ENCODE measurements around the gene SMARCA2.

SMARCA2 gene

DNA sequence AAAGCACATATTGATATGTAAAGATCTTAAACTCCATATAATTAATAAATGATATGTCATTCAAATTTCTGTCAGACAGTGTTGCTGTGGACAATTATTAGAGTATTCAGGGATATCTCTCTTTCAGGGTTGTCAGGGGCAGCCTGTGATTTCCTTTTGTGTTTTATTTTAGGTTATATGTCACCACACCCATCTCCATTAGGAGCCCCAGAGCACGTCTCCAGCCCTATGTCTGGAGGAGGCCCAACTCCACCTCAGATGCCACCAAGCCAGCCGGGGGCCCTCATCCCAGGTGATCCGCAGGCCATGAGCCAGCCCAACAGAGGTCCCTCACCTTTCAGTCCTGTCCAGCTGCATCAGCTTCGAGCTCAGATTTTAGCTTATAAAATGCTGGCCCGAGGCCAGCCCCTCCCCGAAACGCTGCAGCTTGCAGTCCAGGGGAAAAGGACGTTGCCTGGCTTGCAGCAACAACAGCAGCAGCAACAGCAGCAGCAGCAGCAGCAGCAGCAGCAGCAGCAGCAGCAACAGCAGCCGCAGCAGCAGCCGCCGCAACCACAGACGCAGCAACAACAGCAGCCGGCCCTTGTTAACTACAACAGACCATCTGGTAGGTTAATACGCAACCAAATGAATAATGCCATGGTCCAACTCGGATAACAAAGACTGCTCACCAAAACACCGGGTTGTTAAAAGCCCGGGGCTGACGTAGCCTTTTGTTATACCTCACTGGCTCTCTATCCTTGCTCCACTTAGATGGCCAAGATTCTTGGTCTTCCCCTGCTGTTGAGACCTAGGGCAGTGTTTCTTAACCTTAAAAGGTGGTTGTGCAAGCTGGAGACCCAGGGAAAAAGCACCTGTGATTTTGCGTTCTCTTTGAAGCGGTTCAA lies 24.4 kb downstream of the SMARCA2 start:
- DNase-seq (ENCODE audit: low read depth in 2 of 2), result no peak

DNA sequence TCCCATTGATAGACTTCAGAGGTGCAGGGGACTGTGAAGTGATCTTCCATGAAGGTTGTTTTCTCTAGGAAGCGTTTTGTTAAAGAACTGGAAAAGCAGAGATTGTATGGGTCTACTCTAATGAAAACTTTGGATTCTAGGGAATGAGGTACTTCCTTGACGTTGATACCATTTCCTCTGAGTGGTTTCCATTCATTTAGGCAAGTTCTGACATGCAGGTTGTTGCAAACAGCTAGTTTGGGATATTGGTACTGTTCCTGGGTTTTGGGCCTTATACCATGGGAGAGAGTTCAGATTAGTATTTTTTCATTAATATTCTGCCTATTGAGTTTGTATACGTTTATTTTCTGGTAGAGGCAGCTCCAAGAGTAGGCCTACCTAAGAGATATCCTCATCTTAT lies 25.7 kb downstream of the SMARCA2 start:
- DNase-seq (ENCODE audit: low read depth in 2 of 2), result no peak

DNA sequence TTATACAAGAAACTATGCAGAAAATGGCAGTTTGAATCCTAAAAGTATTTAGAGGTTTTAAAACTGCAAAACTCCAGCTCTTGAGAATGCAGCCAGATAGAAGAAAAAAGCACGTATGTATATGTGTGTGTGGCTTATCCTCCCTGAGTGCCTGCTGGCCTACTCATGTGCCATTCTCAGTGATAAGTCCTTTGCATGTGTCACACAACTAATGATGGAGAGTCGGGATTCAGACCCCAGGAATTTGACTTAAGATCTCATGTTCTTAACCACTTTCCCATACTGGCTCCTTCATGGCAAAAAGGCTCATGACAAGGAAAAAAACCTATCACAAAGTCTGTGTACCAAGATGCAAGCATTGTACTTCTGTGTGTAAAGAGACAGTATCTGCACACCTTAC lies 26.6 kb downstream of the SMARCA2 start:
- no peak for DNase-seq (ENCODE audit: low read depth in 2 of 2)

DNA sequence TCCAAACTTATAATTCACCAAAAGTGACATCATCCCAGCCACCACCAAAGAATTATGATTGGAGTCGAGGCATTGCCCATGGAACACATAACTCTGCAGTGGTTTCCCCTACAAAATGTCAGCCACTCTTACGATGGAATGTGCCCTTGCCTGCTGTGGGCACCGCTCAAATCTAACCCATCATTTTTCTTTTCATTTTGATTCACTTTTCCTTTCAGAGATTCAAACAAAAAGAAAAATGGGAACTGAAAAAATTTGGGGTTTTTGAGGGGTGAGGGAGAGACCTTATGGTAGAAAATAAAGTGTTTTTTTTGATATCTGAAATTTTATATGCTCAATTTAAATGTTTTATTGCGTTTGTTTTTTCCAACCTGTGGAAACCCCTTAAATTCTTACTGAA lies 28.1 kb downstream of the SMARCA2 start:
- DNase-seq (ENCODE audit: low read depth in 2 of 2), result no peak

DNA sequence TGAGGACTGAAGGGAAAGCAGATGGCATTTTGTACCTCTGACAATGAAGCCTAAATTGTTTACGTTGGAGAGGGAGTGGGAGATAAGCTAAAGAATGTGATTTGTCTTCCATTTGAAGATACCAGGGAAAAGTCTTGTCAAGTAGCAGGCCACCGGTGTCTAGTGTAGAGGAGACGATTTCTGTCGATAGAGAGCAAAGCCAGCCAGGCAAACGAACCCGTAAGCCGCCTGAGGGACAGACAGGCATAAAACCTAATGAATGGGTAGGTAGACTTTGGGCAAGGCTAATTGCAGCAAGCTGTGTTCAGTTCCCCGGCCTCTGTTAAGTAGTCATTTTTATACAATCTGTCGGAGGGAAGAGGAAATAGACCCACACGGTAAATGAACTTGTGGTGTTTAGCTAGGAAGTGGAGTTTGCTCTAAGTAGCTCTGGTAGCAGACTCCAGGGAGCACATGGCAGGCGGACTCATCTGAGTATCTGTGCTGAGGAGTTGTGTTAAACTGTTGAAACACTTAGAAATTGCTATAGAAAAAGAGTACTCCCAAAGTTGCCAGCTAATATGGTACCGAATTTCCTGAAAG lies 28.8 kb downstream of the SMARCA2 start:
- DNase-seq (ENCODE audit: low read depth in 2 of 2), result no peak

DNA sequence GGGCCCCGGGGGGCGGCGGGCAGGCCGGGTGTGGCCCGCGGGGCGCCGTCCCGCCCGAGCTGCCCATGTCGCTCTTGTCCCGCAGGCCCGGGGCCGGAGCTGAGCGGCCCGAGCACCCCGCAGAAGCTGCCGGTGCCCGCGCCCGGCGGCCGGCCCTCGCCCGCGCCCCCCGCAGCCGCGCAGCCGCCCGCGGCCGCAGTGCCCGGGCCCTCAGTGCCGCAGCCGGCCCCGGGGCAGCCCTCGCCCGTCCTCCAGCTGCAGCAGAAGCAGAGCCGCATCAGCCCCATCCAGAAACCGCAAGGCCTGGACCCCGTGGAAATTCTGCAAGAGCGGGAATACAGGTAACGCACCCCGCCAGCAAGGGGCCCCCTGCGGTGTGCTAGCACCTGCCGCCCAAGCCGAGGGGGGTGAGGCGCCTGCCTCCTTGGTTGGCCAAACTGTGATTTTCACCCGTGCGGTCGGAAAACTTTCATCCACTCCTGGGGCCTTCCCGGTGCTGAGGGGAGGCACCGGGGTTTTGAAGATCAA lies 32.1 kb downstream of the SMARCA2 start:
- no peak for DNase-seq (ENCODE audit: low read depth in 2 of 2)

DNA sequence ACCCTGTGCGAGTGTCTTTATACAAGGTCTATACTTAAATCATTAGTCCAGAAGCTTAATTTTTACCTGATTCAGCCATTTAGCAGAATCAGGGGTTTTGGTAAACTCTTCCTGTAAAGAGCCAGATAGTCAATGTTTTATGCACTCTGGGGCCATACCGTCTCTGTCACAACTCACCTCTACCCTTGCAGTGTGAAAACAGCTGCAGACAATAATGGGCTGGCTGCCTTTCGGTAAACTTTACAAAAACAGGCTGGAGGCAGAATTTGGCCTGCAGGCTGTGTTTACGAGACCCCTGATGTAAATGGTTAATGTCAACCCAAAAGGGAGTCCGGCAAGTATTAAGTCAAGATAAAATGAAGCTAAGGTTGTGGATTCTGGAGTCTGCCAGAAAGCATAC lies 32.8 kb downstream of the SMARCA2 start:
- DNase-seq (ENCODE audit: low read depth in 2 of 2), result no peak

DNA sequence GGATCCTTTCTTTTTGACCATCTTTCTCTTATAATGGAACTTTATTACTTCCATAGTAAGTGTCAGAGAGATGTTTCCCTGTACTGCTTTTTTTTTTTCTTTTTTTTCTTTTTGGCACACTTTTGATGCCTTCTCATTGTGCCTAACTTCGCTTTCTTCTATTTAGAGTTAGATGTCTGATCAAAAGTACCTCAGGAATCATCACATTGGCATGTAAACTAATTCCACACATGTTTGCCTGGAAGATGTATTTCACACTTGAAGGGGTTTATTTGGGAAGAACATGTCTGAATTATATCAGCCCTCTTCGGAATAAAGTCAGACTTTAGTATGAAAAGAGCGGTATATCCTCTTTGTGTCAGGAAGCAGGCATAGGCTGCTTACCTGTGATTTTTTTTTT lies 35.1 kb downstream of the SMARCA2 start:
- no peak for DNase-seq (ENCODE audit: low read depth in 2 of 2)

DNA sequence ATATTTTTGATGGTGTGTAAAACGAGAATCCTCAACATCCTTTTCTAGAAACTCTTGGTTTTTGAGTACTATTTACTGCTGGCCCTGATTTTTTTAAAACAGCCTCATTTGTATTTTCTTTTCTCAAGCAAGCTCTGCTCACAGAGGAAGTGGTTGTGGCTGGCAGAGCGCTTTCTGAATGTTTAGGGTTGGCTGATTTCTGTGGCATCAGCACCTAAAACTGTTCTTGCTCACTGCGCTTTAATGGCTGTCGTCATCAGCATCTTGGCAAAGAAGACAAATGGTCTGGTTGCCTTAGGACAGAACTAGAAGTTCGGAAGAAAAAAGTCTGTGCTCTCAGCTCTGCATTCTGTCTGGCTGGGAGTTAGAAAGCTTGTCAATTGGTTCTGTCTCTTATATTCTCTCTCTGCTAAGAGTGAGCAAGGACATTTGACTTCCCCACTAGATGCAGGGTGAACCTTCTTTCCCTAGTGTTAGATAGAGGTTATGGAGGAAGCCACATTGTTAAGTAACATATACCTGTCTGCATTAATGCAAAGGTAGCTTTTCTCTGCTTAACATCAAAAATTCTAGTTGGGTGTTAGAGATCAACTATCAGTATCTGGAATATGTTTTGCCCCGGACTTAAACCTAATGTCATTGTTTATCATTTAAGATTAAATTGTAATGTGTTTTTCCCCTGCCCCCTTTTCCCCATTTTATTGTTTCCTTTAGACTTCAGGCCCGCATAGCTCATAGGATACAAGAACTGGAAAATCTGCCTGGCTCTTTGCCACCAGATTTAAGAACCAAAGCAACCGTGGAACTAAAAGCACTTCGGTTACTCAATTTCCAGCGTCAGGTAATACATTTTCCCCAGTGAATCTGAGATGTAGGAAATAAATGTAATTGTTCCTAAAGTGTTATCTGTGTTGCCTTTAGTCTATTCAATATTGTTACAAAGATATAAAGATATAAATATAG lies 39.0 kb downstream of the SMARCA2 start:
- peak; percentile 33 to 43 for DNase-seq (ENCODE audit: low read depth in 2 of 2)

DNA sequence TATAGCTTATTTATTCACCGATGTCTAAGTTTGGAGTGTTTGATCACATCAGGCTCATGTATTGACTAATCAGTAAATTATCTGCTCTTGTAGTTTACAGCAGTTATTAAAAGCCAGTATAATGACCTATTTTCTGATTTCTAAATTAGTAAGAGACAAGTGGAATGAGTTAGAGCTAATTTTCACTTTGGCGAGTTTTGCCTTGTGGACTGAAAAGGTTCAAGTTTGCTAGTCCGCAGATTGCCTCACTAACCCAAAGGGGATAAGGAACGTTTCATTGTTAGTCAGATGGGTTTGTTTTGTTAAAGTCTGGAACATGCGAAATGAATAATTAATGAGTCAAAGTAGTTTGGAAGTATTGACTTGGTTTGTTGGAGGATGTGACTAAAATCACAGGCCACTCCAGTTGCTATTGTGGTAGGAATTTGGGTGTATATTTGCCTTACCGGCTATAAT lies 40.1 kb downstream of the SMARCA2 start:
- no peak for DNase-seq (ENCODE audit: low read depth in 2 of 2)

DNA sequence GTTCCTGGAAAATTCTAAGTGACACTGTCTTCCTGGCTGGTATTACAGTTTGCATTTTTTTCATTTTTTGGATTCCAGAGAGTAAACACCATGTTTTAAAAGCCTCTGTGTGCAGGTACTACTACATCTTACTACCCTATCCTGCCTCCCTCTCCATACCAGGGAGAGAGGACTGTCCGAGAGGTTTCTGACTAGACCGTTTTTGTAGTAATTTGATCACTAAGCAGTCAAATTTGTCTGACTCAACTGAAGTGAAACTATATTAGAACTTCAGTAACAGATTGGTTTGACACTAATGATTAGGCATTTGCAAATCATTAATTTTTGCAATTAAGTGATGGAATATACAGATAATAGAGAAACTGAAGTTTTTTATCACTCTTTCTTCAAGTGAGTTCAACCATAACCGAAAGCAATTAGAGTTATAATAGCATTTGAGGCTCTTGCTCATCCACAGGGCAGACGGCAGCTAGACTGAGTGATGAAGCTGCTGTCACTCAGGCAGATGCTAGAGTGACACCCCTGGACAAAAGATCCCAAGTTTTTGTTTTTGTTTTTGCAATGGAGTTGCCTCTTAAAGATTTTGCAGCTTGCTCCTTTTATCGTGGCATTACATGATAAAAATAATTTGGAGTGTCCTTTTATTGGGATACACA lies 44.3 kb downstream of the SMARCA2 start:
- no peak for DNase-seq (ENCODE audit: low read depth in 2 of 2)

DNA sequence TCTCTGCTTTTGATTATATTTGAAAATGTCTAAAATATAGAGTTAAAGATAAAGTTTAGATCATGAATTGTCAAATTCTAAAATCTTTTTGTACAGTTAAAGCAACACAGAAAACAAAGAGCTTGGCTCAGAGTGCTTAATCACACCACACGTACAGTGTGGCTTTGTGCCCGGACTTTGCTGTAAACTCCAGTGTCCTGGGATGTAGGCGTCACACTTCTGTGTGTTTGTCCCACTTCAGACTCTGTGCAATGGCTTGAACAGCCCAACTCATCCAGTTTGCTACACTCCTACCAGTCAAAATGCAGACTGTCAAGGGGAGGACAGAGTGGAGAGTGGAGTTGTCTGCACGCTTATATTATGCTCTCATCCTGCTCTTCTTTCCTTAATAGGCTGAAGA lies 45.3 kb downstream of the SMARCA2 start:
- no peak for DNase-seq (ENCODE audit: low read depth in 2 of 2)

DNA sequence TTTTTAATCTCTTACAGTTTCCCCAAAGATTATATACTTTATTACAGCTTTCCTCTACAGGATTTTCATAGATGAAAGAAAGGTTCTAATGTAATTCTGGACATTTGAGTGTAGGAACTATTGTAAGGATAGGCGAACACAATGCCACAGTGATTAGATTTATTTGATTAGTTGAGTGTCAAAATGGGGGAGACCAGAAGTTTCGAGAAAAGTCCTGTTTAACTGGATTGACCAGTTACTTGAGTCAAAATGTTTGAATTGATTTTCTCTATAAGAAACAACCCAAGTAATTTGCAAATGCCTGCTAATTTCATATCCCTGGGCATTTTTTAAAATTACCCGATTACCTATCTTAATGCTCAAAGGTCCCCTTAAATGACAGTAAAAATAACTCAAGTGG lies 50.6 kb downstream of the SMARCA2 start:
- DNase-seq (ENCODE audit: low read depth in 2 of 2), result no peak

DNA sequence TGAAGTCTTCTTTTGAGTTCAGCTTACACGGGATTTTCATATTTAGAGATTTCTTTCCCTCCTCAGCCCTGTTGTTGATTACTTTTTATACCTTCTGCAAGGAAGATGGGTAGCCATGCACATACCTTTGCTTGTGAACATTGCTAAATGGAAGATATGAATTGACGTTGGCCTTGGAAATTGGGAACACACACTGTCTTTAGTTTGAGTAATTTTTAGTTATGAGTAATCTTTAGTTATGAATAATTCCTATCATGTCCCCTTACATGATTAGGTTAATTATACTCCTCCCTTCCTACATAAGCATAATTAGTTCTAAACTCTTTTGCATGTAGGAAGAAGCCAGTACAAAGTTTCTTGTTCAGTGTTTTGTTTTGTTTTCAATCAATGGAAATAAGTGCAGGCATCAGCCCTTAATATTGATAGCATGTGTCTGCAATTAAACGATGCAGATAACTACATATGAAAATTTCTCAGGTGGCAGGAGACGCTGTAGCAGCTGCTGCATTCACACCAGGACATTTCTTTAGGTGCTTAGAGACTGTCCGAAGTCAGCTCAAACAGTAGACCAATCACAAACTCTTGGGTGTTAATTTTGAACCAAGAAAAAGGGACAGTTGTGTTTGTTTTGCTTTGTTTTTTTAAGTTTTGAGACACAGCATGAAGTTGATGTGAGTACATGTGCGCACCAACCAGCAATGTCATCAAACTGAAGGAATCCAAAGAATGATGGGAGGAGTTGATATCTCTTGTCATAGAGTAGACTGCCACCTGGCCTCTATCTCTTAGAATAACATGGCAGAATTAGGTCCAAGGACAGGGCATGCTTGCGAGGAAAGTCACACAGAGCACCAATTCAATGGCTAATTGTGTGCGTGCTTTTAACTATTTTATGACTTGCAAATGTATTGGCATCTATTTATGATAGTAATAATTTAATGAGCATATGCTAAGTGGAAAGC lies 51.4 kb downstream of the SMARCA2 start:
- DNase-seq (ENCODE audit: low read depth in 2 of 2), result no peak

DNA sequence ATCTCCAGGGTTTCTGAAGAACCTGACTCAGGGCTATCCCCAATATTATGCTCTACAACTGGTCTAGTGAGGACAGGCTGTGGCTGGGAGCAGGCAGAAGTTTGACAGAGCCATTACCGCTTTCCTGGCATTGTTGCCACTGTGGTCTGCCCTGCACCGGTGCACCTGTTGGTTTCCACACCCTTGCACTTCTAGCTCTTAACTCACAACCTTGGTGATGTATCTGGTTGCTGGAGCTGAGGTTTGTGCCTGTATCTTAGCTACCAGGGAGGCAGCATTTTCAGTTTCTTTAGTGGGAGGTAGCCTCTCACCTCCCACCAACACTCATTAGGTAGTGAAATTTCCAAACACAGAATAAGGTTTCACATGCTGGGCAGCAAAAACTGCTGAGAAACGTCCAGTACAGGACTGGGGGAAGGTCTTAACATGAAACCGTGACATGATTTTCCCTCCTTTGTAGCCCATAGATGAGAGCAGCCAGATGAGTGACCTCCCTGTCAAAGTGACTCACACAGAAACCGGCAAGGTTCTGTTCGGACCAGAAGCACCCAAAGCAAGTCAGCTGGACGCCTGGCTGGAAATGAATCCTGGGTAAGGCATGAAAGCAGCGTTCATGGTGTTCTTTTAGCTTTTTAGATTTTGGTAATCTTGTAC lies 57.7 kb downstream of the SMARCA2 start:
- no peak for DNase-seq (ENCODE audit: low read depth in 2 of 2)

DNA sequence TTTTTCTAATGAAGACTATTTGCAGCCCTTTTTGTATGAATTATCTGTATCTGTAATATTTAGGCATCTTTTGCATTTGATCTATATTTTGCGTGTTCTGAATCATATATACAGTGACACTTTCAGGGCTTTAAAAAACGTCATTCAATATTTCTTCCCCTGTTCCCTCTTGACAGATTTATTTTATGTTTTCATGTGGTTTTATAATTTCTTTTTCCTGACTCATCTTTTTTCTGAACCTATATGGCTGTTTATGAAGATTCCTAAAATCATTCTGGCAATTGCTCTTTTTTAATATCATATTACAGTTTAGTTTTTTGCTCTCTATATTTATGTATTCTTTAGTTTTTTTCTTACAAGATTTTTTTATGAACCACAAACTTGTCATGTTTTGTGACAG lies 67.6 kb downstream of the SMARCA2 start:
- DNase-seq (ENCODE audit: low read depth in 2 of 2), result no peak

DNA sequence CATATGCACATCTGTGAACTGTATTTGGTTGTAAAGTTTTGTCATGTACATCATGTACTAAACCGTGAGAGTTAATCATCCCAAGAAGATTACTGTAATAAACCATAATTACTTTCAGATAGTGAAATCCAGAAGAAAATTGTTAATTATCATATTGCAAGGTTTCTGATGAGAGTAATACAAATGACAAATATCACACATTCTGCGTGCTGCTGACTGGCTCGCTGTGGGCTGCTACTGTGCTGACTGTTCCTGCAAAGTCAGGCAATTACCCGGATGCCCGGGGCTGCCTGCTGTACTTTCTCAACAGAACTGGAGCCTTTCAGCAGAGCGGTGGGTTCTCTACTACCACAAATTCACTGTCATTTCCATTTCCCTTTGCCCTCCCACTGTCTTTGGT lies 68.3 kb downstream of the SMARCA2 start:
- DNase-seq (ENCODE audit: low read depth in 2 of 2), result no peak

DNA sequence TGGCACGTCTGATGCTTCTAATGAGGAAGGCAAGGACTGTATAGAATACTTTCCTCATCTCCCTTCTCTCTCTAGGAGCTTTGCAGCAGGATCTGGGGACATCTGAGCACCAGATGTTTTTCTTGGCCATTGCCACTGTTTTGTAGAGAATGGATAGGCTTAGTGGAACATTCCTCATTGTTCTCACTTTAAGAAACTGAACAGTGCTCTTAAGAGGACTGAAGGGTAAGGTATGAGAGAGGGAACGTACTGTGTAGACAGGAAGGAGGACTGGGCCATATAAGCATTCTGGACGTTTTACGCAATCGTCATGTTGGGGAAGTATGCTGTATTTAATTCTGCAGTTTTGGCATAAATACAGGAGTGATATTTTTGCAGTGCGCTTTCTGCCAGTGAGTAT lies 70.6 kb downstream of the SMARCA2 start:
- no peak for DNase-seq (ENCODE audit: low read depth in 2 of 2)

DNA sequence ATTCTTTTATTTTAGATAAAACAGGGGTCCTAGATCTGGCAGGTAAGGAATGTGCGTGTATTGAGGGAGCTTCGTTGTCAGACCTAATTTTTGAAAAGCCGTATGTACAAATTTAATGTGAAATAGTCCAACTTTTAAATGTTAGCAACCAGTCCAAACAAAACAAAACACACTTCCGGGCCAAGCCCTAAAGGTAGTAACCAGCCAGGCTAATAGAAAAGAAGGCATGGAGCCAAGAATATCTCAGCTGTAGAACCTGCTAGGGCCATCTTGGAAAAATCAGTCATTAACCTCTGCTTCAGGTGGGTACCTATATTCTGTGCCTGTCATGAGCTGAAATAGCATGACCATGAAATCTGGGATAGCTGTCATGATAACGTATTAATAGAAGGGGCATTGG lies 71.0 kb downstream of the SMARCA2 start:
- no peak for DNase-seq (ENCODE audit: low read depth in 2 of 2)

DNA sequence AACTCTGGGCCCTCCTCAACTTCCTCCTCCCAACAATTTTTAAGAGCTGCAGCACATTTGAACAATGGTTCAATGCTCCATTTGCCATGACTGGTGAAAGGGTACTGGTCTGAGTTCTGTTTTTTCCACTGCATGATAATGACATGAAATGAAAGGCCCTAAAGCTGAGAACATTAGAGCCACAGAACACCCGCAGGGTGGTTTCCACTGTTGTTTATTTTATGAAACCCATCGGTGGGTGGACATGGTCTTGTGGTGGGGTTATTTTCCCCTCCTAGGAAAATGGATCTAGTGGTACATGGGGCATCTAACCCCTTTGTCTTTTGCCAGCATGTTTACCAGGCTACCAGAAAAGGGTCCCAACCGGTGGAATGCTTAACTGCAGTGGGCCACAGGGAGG lies 71.8 kb downstream of the SMARCA2 start:
- no peak for DNase-seq (ENCODE audit: low read depth in 2 of 2)

All from stimulated activated CD8-positive, alpha-beta memory T cell treated with anti-CD3 and anti-CD28 coated beads, Interleukin-7, amount 100 ng/mL, for 4 hours (primary cell).